Kidney (tissue), 14 donors: Measurements from ENCODE around the gene GRIP2. TPM values are rescaled to one million over a fixed set of nuclear protein-coding genes. Genes with fewer than 3 reads are reported as not detected.

ENCODE experiments used
- DNase-seq, 5 donors: peaks; one replicate each; pipeline ENCODE4 v3.0.0-alpha.2; 2013 to 2020
- FAIRE-seq: peaks from 2 replicates; lab custom pipeline; 2012; peaks lifted over from hg19 to GRCh38; lab: Jason Lieb, UNC
- H3K27ac ChIP-seq, 2 donors: one replicate each; pipeline ENCODE4 v1.7.0; 2013; ENCODE audit warnings: low read depth in 2 of 2, low read length in 2 of 2, inconsistent platforms in 1 of 2
- H3K27me3 ChIP-seq: one replicate; pipeline ENCODE4 v1.7.1; 2013; ENCODE audit warnings: low read length, inconsistent platforms; ENCODE audit not compliant: control insufficient read depth, insufficient read depth
- H3K36me3 ChIP-seq, 3 donors: one replicate each; pipeline versions ENCODE4 v1.7.0 to v1.7.1; 2013; ENCODE audit warnings: low read length in 3 of 3, control low read depth in 1 of 3, inconsistent platforms in 1 of 3; ENCODE audit not compliant: insufficient read depth in 3 of 3, control insufficient read depth in 2 of 3
- H3K4me1 ChIP-seq, 3 donors: one replicate each; pipeline versions ENCODE4 v1.7.0 to v1.7.1; 2013; ENCODE audit warnings: low read length in 3 of 3, inconsistent platforms in 1 of 3, low read depth in 1 of 3; ENCODE audit not compliant: control insufficient read depth in 2 of 3, insufficient read depth in 2 of 3
- H3K4me3 ChIP-seq, 3 donors: one replicate each; pipeline versions ENCODE4 v1.7.0 to v1.8.1; 2013; ENCODE audit warnings: low read length in 3 of 3, control low read depth in 1 of 3, inconsistent platforms in 1 of 3
- H3K9ac ChIP-seq, 3 donors: one replicate each; pipeline versions ENCODE4 v1.7.0 to v1.7.1; 2013; ENCODE audit warnings: low read length in 3 of 3, control low read depth in 1 of 3, inconsistent platforms in 1 of 3
- H3K9me3 ChIP-seq, 3 donors: one replicate each; pipeline versions ENCODE4 v1.7.0 to v1.7.1; 2013; ENCODE audit warnings: low read length in 3 of 3, control low read depth in 1 of 3, inconsistent platforms in 1 of 3; ENCODE audit not compliant: control insufficient read depth in 2 of 3, insufficient read depth in 1 of 3
- intact Hi-C: fragments of 100-400 bp; cut with DNase I; formaldehyde crosslinking; loops from one replicate; pipeline ENCODE4 v1.11.1; 2022
- polyA plus RNA-seq: library from polyadenylated mRNA; stranded (reverse); fragments of 350-450 nt; fragmentation: Illumina TruSeq; extraction: RNeasy Lipid Tissue Mini Kit (QIAGEN cat#74804); gene quantifications from one replicate; pipeline ENCODE4 v1.2.3, GENCODE V29; 2014; ENCODE audit warnings: low read depth, low replicate concordance; ENCODE audit not compliant: insufficient read depth
- total RNA-seq: library from RNA; stranded (reverse); fragmentation: NEBNext Ultra II Directional; extraction: Animal tissue kit (Norgen Biotek cat#: 25700); gene quantifications from one replicate; pipeline ENCODE4 v1.2.1, GENCODE V29; 2021
- TF ChIP-seq, protein P1 (sequence below): IDR thresholded peaks from 3 replicates; pipeline ENCODE4 v1.5.1; 2012; ENCODE audit warnings: mild to moderate bottlenecking, moderate library complexity, borderline replicate concordance; ENCODE audit not compliant: insufficient read depth; ENCODE audit errors: extremely low read depth
- donor health status: control.
- donor health status: control.
- donor health status: control.
- donor health status: control.
- donor health status: control.
- donor health status: DM: yes; HTN: yes; CAD: no.
- donor health status: Normal renal cell carcinoma (clear cell type).

Gene GRIP2
- total and polyA plus RNA-seq, 2 donors from 2014 or later = 3.0 to 3.2 TPM

DNA sequence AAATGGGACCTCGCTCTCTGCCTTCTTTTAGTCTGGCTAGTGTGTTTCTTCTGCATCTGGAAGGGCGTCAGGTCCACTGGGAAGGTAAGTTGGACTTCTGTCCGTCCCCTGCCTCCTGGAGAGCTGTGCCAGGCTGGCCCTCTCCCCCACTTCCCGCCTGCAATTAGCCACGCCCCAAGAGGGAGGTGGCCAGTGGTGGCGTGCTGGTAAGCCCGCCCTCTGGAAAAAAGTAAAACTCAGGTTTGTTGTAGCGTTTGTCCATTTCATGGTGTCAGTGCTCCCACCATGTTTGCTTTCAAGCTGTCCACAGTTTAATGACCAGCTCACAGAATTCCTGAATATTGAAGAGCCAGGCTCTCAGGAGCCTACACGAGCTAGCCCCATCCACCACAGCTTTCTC lies 82.1 kb downstream of the GRIP2 start:
- TF ChIP-seq, protein P1, sequence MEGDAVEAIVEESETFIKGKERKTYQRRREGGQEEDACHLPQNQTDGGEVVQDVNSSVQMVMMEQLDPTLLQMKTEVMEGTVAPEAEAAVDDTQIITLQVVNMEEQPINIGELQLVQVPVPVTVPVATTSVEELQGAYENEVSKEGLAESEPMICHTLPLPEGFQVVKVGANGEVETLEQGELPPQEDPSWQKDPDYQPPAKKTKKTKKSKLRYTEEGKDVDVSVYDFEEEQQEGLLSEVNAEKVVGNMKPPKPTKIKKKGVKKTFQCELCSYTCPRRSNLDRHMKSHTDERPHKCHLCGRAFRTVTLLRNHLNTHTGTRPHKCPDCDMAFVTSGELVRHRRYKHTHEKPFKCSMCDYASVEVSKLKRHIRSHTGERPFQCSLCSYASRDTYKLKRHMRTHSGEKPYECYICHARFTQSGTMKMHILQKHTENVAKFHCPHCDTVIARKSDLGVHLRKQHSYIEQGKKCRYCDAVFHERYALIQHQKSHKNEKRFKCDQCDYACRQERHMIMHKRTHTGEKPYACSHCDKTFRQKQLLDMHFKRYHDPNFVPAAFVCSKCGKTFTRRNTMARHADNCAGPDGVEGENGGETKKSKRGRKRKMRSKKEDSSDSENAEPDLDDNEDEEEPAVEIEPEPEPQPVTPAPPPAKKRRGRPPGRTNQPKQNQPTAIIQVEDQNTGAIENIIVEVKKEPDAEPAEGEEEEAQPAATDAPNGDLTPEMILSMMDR = no peak
- peaks cover 3 to 13% (median 3%) of the 10 kb centered on the region in 3 donors for H3K36me3 ChIP-seq
- H3K9ac ChIP-seq = peak overlapping the region in 1 of 3 donors; percentile 26
- peak overlapping the region; percentile 66 to 81 for H3K27ac ChIP-seq
- peak overlapping the region in 1 of 3 donors; percentile 31 for H3K4me3 ChIP-seq
- DNase-seq (peak; percentile 72 to 85 (median 74)), FAIRE-seq (no peak)
- no peaks in the 10 kb centered on the region for H3K9me3 ChIP-seq
- intact Hi-C loops = no loop called here
- H3K27me3 ChIP-seq = no peaks in the 10 kb centered on the region
- H3K4me1 ChIP-seq = peaks cover 0 to 38% (median 32%) of the 10 kb centered on the region in 3 donors

DNA sequence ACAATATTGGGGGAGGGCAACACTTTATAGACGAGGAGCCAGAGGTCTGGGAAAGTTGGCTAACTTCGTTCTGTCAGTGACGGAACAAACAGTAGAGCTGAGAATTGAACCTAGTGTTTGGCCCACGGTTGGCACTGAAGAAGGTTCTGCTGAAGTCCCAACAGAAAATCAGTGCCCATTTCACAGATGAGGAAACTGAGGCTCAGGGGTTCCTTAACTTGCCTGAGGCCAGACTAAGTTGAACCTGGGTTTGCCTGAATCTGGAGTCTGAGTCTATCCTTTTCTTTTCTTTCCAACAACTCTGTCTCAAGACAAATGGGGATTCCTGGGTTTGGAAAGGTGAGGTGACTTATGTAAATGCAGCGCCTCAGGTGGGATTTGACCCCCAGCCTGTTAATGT lies 82.7 kb downstream of the GRIP2 start:
- intact Hi-C loops = no loop called here
- H3K4me1 ChIP-seq = peaks cover 0 to 41% (median 33%) of the 10 kb centered on the region in 3 donors
- DNase-seq = no peak
- FAIRE-seq = no peak
- no peaks in the 10 kb centered on the region for H3K27me3 ChIP-seq
- H3K36me3 ChIP-seq = peaks cover 0 to 8% (median under 1%) of the 10 kb centered on the region in 3 donors
- H3K9ac ChIP-seq = peak overlapping the region in 1 of 3 donors; percentile 26
- H3K9me3 ChIP-seq = no peaks in the 10 kb centered on the region
- peak overlapping the region; percentile 56 to 66 for H3K27ac ChIP-seq
- no peak overlapping the region for H3K4me3 ChIP-seq
- TF ChIP-seq, protein P1 = no peak

DNA sequence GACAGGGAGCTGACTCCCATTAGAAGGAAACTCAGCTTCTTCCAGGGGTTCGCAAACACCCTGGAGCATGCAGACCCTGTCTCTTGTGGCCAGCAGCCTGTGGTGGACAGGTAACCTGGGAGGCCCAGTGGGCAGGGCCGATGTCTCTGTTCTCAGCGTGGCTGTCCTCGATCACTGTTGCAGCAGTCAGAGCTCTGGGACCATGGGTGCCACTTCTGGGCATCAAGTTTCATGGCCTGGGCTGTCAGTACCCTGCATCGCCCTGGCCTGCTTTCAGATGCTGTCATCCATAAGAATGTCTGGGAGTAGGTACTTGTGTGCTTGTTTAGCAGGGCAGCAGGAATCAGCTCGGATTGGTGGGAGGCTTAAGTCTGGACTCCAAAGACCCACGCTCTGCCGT lies 83.3 kb downstream of the GRIP2 start:
- Histone ChIP-seq H3K4me1 (peaks cover 0 to 48% (median 40%) of the 10 kb centered on the region in 3 donors), H3K27ac (no peak overlapping the region), H3K9me3 (no peaks in the 10 kb centered on the region), H3K36me3 (peaks cover 0 to 6% (median 0%) of the 10 kb centered on the region in 3 donors), H3K9ac (no peak overlapping the region), H3K4me3 (no peak overlapping the region), H3K27me3 (no peaks in the 10 kb centered on the region)
- intact Hi-C loops = no loop called here
- DNase-seq (no peak), FAIRE-seq (no peak)
- TF ChIP-seq, protein P1 = no peak
